Fibroblast of skin of scalp (primary cell): ENCODE measurements around the gene DLGAP4.

Experiments used
- DNase-seq: peaks from one replicate; pipeline ENCODE4 v3.0.0-alpha.2; 2013

DLGAP4 gene

GRCh38 chr20:36418711-36419110 is 112.6 kb downstream of the DLGAP4 start:
- DNase-seq, result no peak

DNA sequence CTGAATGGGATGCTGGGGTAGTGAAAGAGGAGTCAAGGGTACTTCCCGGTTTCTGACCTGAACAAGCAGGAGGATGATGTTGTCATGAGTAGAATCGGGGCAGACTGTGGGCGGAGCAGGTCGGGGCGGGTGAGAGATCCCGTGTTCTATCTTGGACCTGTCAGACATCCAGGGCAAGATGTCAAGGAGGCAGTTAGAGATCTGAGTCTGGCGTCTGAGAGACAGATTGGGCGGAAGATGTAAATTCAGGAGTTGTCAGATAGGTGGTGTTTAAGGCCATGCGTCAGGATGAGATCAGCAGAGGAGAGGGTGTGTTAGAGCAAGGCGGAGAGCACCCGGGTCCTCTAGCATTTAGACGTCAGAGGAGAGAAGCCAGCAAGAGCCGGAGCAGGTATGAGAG is 115.5 kb downstream of the DLGAP4 start:
- no peak for DNase-seq

- no peak for DNase-seq
Observed at GRCh38 chr20:36424314-36424713, 118.2 kb downstream of the DLGAP4 start.

- no peak for DNase-seq
Observed at GRCh38 chr20:36425166-36425565, 119.0 kb downstream of the DLGAP4 start.

GRCh38 chr20:36431604-36432003 is 125.5 kb downstream of the DLGAP4 start:
- no peak for DNase-seq

GRCh38 chr20:36432096-36432495 is 126.0 kb downstream of the DLGAP4 start:
- DNase-seq, result no peak

- DNase-seq, result no peak
Observed at GRCh38 chr20:36434383-36434782, 128.2 kb downstream of the DLGAP4 start.

- no peak for DNase-seq
Observed at GRCh38 chr20:36435124-36435523, 129.0 kb downstream of the DLGAP4 start.

DNA sequence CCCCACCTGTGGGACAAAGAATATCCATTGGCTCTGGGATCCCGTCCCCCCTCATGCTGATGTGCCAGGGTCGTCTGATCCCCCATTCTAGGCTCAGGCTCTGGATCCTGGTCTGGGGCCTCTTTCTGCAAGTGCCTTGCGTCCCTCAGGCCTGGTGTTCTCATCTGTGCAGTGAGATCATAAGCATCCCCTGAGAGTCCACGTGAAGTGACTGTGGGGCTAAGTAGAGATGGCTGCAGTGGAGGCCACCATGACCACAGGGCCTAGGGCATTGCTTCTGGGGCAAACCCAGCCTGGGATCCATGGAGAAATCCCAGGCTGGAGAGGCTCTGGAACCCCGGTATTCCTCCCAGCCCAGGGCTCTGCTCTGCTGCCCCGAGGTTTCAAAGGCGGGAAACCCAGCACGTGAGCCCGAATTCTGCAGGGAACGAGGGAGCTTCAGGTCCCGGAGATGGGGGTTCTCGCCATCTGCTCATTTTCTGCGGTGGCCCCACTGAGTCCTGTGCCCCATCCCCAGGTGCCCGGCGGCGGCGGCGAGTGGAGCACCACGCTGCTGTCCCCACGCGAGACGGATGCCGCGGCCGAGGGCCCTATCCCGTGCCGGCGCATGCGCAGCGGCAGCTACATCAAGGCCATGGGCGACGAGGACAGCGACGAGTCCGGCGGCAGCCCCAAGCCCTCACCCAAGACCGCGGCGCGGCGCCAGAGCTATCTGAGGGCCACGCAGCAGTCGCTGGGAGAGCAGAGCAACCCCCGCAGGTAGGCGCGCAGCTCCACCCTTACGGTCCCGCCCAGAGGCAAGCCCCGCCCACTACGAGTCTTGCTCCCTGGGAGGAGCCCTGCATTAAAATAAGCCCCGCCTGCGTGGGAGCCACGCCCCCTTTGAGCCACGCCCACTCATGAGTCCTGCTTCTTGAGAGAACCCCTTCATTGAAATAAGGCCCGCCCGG is 129.7 kb downstream of the DLGAP4 start:
- peak; percentile 55 for DNase-seq

GRCh38 chr20:36439040-36439730 is 133.0 kb downstream of the DLGAP4 start:
- DNase-seq, result peak; percentile 53

DNA sequence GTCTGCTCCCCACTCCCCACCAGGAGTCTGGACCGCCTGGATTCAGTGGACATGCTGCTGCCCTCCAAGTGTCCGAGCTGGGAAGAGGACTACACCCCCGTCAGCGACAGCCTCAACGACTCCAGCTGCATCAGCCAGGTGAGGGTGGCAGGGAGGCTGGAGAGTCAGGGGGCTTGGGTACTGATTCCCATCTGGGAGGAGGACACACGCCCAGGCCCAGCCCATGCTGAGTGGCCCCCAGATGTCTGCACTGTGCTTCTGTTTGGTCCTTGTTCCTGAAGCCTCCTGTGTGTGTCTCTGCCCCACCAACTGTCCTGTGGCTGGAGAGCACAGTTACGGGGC is 133.6 kb downstream of the DLGAP4 start:
- DNase-seq, result no peak

DNA sequence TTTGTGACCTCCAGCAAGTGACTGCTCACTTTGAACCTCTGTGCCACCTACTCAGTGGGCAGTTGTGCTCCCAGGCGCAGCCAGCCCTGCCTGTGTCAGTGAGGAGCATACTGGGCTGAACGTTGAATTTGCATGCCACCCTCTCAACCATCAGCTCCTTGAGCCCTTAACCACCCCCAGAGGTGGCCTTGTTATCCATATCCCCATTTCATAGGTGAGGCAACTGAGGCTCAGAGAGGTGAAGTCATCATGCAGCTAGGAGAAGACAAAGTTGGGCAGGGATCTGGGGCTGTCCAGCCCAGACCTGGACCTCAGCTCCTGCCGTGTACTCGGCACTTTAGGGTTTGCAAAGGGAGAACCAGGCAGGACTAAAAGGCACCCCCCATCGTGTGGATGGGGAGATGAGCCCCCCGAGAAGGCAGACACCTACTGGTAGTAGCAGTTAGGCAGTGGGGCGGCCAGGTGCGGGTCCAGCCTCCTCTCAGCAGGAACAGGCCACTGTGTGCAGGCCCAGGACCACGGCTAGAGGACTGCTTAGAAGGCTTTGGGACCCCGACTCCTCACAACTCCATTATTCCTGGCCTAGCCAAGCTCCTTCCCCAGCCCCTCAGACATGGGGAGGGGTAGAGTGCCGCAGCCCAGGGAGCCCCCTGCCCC is 134.4 kb downstream of the DLGAP4 start:
- no peak for DNase-seq

DNA sequence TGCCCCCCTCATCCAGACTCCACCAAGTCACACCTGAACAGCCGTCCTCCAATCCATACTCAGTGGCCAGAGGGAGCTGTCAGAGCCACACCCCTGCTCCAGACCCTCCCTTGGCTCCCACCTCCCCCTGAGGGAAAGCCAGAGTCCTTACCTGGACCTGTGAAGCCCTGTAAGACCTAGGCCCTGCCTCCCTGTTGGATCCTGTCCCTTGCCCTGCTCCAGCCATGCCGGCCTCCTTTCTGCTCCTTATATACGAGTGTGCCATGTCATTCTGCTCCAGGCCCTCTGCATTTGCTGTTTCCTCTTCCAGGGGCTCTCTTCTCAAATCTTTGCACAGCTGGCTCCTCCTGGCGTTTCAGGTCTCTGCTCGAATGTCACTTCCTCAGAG is 134.9 kb downstream of the DLGAP4 start:
- no peak for DNase-seq

DNA sequence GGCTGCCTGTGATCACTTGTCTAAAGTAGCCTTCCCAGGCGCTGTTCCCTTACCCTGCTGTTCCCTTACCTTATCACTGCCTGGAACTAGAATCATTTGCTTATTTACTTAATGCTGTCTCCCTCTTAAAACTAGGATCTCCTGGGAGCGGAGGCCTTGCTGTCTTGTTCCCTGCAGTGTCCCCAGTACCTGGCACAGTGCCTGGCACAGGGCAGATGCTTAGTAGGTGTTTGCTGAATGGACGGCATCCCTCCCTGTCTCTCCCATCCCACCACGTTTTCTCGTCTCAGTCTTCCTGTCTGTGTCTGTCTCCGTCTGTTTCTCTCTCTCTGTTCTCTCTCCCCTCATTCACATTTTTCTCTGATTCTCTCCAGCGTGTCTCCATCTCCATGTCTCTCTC is 135.3 kb downstream of the DLGAP4 start:
- no peak for DNase-seq

GRCh38 chr20:36445847-36446246 is 139.7 kb downstream of the DLGAP4 start:
- no peak for DNase-seq

- DNase-seq, result no peak
Observed at GRCh38 chr20:36446557-36446956, 140.4 kb downstream of the DLGAP4 start.

- DNase-seq, result no peak
Observed at GRCh38 chr20:36447101-36447500, 141.0 kb downstream of the DLGAP4 start.

- no peak for DNase-seq
Observed at GRCh38 chr20:36449663-36450062, 143.5 kb downstream of the DLGAP4 start.

DNA sequence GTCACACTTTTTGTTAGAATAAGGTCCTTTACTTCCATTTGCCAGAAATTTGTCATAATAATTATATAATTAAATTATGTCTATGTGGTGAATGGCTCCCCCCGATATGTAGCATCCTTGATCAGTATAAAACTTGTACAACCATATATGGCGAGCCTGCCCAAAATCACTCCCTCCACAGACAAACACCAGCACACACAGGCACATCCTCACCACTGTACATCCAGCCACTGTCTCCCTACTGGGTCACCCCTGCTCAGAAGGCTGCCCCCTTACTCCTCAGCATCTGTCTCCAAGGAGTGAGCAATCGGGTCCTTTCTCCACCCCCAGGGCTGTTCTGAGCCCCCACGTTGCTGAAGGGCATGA is 148.2 kb downstream of the DLGAP4 start:
- no peak for DNase-seq

DNA sequence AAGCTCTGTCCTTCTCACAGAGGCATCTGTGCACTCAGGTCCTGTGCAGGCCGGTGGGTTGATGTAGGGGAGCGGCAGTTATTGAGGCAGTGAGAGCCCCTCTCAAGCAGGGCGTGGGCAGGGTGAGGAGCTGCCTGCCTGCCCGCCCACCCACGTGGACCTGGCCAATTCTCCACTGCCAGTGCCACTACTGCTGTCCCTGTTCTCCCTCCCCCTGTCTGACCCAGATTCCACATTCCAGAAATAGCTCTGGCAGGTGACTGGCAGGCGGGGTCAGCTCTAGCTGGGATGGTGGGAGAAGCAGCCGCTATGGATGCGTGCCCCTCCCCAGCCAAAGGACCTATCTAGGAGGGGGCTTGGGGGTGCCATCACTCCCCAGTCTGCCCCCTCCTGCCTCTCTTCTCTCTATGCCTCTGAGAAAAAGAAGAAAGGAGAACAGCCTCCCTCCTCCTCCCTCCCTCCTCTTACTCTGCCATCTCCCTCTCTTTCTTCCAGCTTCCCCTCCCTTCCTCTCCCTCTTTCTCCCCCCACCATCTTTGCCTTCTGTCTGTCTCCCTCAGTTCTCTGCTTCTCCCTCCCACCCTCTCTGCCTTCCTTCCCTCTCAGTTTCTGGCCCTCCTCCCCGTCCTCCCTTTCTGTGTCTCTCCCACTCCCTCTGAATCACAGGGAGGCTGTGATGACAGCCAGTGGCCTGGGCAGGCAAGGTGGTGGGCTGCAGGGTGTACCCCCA is 148.7 kb downstream of the DLGAP4 start:
- DNase-seq, result no peak

DNA sequence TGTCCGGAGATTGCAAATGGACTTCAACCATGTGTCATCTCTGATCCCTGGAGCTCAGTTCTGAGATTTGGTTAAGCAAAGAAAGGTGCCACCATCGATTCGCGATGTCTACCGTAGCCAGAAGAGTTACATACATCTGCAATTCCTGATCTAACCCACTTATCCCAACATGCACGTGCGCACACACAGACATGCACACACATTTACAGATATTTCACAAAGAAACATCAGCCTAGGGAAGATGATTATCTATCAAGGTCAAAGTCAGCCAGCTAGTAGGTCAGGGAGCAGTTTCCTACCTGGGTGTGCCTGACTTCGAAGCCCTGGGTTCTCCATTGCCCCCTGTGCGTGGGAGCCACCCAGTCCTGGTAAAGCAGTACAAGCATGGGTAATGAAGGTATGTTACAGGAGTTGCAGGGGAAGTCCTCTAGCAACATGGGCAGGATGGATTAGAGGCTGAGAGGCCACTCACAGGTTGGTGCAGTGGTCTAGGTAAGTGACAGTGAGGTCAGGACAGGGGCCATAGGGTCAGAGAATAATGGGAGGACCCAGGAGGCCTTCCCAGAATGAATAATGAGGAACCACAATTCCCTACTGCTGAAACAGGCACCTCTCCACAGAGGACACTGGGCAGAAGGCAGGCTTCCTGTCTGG is 150.0 kb downstream of the DLGAP4 start:
- DNase-seq, result no peak
